Forelimb muscle (tissue), 1 donor: ENCODE results near the gene HOXD11. TPM values are rescaled to one million over a fixed set of nuclear protein-coding genes. Genes with fewer than 3 reads are reported as not detected.

Source experiments
- DNase-seq: peaks from one replicate; pipeline ENCODE4 v3.0.0-alpha.2; 2013; ENCODE audit warnings: low read depth
- polyA plus RNA-seq: library from polyadenylated mRNA; unstranded; fragments of 120-200 nt; gene quantifications from one replicate; pipeline ENCODE4 v1.2.1, GENCODE V29; 2013; ENCODE audit not compliant: insufficient read length

The HOXD11 gene
- polyA plus RNA-seq, 1 donor: not detected

GRCh38 chr2:176148751-176149421, 41.8 kb downstream of the HOXD11 start:
- DNase-seq: no peak

- no peak for DNase-seq
Observed at GRCh38 chr2:176149481-176149938, 42.4 kb downstream of the HOXD11 start.

- no peak for DNase-seq
Observed at GRCh38 chr2:176149939-176150583, 43.0 kb downstream of the HOXD11 start.

- DNase-seq: no peak
Observed at GRCh38 chr2:176150584-176151441, 43.7 kb downstream of the HOXD11 start.

- DNase-seq: no peak
Observed at GRCh38 chr2:176151442-176152287, 44.6 kb downstream of the HOXD11 start, which contains the start of gene HOXD4. Gene HOXD4, plus strand, starts transcription at chr2:176151550. Its CDS starts 84 bp downstream, at chr2:176151634.

- DNase-seq: no peak
Observed at GRCh38 chr2:176152350-176153181, 45.5 kb downstream of the HOXD11 start.

- no peak for DNase-seq
Observed at GRCh38 chr2:176154576-176155252, 47.6 kb downstream of the HOXD11 start.

GRCh38 chr2:176155356-176156044, 48.4 kb downstream of the HOXD11 start:
- DNase-seq: no peak

- DNase-seq: no peak
Observed at GRCh38 chr2:176156301-176156806, 49.3 kb downstream of the HOXD11 start.

- no peak for DNase-seq
Observed at GRCh38 chr2:176156807-176157498, 49.9 kb downstream of the HOXD11 start, which contains the start of gene HOXD3. Gene HOXD3, plus strand, starts transcription at chr2:176157307. Its CDS starts 11,808 bp downstream, at chr2:176169115.

GRCh38 chr2:176157499-176158185, 50.6 kb downstream of the HOXD11 start:
- DNase-seq: no peak

- DNase-seq: no peak
Observed at GRCh38 chr2:176158186-176158591, 51.1 kb downstream of the HOXD11 start.

- DNase-seq: no peak
Observed at GRCh38 chr2:176158855-176159662, 52.0 kb downstream of the HOXD11 start.
